HG03159 (cell line): ENCODE results near the gene MYL3.

Experiments
- ATAC-seq: cut with Tn5 transposase; IDR thresholded peaks from one replicate; pipeline ENCODE4 v1.9.1; 2021; ENCODE audit warnings: mild to moderate bottlenecking, moderate library complexity; ENCODE audit not compliant: unreplicated experiment

The MYL3 gene

DNA sequence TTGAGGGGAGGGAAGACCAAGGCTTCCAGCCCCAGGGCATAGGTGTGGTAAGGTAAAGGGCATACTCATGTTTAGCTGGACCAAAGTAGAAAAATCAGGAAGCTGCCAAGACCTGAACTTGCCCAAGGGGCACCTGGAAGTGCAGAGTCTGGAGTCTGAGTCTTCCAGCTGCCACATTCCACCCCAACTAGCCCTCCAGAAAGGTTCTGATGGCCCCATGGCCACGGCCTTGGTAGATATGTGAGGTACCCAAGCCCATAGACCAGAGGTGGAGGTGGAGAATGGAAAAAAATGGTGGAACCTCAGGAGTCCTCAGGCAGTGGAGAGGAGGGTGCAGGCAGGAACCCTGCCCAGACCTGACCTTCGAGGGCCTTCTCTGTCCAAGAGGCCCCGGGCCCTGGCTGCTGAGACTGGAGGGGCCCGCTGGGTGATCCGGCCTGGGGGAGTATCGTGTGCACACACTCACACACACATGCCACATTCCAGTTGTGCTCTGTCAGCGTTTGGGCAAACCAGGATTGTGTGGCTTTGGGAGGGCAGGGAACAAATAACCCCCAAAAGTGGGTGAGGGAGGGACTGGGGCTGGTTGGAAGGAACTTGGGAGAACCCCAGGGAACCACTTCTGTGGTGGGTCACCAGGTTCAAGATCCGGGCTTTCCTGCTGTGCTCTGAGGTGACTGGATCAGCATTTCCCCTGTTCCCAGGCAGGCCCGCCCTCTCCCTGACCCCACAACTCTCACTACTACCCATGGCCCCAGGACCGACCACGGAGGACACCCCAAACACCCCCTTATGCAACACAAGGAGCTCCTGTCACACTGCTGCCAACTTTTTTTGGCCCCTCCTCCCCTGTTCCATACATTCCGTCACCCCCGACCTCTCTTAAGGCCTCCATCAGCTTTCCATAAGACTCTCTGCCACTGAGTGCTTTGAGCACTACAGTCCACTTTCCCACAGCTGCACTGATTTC, 11.6 kb downstream of the MYL3 start:
- ATAC-seq = no peak

- no peak for ATAC-seq
Observed at GRCh38 chr3:46850468-46850779, 12.8 kb downstream of the MYL3 start.

DNA sequence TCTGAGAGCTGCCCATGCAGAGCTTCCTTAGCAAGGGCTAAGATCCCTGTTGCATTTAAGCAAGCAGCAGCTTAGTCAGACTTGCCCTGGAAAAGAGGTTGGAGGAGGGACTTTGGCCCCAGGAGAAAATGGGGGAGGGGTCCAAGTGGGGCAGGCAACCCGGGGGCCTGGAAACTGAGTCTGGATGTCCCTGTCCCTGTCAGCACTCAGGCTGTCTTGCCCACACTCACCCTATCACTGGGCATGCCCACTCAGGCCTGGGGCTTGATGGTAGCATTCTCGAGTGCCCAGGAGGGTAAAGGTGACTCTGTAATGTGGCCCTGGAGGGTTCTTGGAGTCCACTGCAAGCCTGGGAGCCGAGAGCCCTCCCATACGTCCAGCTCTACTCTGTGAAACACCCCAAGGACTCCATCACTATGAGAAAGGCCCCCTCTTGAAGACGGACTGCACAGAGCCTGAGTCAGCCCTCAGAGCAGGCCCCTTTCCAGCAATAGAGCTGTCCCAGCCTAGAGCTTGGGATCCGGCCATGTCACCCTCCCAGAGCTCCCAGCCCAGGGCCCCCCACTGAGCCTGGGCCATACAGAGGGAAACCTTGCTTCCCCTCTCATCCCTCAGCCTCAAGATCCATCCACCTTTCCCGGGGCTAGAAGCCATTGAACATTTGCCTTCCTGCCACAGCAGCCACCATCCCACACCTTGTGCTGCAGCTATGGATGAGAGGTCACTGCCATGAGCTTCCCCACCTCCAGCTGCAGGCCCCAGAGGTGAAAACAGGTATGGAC, 13.4 kb downstream of the MYL3 start:
- no peak for ATAC-seq

DNA sequence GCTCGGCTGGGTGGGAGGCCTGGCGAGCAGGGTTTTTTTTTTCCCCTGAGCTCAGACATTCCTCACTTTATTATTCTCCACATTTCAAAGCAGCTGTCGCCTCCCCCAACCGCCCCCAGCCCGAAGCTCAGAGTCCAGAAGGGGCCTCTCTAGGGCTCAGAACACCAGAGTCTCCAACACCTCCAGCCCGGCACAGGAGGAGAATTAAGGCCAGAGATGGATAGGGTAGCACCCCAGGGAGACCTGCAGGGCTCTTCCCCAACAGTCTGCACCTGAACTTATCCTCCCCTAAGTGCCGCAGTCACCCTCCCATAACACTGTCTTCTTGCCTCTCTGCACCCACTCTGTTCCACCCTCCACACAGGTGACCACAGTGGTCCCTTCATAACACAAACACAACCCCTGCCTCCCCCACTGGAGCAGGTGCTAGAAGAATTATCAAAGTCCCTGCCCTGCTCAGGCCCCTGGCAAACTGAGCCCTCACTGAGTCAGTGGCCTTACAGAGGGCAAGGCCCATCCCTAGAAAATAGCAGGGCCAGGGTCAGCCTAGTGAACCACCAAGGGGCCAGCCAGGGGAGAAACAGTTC, 14.1 kb downstream of the MYL3 start:
- no peak for ATAC-seq

DNA sequence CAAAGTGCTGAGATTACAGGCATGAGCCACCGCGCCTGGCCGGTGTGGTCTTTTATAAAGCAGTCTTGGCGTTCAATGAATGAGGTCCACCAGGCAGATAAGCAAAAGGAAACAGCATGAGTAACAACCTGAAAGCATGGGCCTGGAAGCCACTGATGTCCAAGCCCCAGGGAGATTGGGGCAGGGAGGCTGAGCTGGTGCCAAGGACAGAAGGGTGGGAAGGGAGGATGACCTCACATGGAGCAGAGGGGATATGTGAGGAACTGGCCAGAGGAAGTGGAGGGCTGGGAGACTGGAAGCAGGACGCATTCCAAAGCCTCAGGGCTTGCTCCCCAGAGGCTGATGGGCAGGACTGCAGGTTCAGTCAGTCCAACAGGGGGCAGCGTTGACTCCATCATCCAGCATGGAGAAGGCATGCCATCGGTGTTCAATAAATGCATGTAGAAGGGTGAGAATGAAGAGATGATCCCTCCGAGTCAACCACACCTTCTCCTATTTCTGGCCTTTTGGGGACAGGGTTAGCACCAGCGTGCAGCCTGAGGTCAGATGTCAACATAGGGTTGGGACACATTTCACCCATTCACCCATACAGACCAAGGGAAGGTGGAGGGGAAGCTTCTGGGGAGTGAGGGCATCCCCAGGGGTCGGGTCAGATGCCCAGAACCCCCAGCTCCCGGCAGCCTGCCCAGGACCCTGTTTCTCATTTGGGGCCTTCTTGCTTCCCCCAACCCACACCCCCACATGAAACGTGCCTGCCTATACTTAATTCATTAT, 14.8 kb downstream of the MYL3 start:
- ATAC-seq = no peak

GRCh38 chr3:46847744-46848143, 15.5 kb downstream of the MYL3 start:
- ATAC-seq = no peak

DNA sequence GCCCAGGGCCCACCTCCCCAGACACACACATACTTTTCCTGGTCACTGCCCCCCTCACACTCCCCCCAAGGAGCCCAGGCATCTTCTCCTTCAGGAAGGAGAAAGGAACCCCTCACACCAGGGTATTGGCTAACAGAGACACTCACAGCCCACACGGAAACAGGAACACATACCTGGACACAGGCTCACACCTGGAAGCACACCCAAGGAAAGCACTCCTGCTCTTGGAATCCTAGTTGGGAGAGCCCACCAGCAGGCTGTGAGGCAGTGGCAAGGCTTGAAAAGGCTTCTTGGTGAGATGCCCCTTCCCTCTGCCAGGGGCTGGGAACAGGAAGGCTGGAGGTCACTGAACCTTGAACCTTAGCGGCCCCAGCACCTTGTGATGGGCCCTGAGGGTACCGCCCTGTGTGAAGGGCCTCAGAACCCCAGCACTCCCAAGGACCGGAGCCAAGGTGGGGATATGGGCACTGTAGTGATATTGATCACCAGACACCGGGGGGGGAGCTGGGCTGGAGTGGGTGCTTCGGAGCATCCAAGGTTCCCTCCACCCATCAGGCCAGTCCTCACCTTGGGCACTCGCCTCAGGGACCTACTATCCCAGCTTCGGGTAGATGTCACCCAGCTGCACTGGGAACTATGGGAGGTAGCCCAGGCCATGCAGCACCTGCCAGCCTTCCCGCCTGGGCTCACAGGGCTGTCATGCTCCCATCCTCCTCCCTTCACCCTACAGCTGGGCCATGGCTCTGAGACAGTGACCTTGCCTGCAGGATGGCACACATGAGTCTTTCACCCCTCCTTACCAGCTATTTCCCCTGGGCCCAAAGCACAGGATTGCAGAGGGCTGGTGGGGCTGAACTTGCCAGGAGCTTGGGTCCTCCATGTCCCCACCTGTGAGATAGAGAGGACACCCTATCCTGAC, 16.4 kb downstream of the MYL3 start:
- ATAC-seq = no peak

GRCh38 chr3:46845860-46846623, 17.2 kb downstream of the MYL3 start:
- ATAC-seq = peak; percentile 66

DNA sequence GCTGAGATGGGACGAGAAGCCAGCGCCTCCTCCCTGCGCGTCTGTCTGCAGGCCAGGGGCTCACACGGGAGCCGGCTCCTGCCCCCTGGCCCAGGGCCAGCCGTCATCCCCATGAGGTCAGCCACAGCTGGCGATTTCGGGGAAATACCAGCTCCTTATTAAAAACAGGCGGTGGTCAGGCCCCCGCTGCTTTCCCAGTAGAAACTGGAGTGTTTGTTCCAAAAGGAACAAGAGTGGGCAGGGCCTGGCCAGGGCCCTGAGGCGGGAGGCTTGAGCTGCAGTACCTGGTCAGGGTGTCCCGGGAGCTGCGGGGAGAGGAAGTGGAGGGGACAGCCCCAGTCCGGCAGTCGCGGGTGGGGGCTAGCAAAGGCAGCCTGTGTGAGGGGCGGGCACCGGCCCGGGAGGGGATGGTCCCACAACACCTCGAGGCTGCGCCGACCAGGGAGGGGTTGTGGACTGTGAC, 17.8 kb downstream of the MYL3 start:
- peak; percentile 45 for ATAC-seq

DNA sequence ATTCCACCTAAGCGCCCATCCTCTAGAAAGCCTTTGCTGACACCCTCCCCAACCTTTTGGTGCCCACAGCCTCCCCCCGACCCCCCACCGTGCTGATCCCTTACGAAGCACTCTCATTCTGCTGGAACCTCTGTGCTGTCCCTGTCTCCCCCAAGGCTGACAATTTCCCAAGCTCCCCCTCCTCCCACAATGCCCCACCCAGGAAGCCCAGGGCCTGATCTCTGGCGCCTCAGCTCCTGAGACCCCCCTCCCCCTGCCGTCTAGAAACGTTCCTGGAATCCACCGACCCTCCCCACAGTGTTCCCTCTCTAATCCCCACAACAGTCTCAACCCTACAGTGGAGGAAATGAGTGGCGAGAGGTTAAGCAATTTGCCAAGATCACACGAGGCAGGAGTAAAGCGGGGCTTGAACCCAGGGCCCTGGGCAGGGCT, 18.3 kb downstream of the MYL3 start:
- no peak for ATAC-seq

DNA sequence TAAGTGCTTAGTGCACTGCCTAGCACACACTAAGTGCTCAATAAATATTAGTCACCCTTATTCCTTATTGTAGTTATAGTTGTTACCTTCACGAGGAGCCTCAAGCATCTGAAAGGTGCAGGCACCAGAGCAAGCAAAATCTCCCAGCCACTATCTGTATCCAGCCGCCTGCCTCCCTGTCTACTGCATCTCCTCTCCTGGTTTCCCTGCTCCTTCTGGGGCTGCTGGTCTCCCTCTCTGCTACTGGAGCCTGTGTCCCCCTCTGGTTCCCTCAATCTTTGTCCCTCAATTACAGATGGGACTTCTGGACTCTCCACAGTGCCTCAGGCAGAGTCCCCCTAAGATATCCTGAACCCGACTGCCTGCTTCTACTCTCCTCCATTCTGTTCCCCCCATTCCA, 18.8 kb downstream of the MYL3 start:
- no peak for ATAC-seq

GRCh38 chr3:46843508-46843907, 19.7 kb downstream of the MYL3 start:
- ATAC-seq = no peak

DNA sequence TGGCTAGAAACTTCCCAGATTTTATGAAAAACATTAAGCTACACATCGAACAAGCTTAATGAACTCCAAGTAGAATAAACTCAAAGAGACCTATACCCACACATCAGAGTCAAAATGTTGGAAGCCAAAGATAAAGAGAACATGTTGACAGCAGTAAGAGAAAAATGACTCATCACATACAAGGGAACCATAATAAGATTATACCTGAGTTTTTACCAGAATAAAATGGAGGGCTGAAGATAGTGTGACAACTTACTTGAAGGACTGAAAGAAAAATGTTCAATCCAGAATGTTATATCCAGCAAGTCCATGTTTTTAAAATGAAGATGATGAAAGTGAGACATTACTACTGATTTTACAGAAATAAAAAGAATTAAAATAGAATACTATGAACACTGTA, 22.8 kb downstream of the MYL3 start:
- ATAC-seq = no peak

- ATAC-seq = no peak
Observed at GRCh38 chr3:46838301-46838700, 24.9 kb downstream of the MYL3 start.

- ATAC-seq = no peak
Observed at GRCh38 chr3:46835491-46835890, 27.8 kb downstream of the MYL3 start.

GRCh38 chr3:46835054-46835453, 28.2 kb downstream of the MYL3 start:
- ATAC-seq = no peak

DNA sequence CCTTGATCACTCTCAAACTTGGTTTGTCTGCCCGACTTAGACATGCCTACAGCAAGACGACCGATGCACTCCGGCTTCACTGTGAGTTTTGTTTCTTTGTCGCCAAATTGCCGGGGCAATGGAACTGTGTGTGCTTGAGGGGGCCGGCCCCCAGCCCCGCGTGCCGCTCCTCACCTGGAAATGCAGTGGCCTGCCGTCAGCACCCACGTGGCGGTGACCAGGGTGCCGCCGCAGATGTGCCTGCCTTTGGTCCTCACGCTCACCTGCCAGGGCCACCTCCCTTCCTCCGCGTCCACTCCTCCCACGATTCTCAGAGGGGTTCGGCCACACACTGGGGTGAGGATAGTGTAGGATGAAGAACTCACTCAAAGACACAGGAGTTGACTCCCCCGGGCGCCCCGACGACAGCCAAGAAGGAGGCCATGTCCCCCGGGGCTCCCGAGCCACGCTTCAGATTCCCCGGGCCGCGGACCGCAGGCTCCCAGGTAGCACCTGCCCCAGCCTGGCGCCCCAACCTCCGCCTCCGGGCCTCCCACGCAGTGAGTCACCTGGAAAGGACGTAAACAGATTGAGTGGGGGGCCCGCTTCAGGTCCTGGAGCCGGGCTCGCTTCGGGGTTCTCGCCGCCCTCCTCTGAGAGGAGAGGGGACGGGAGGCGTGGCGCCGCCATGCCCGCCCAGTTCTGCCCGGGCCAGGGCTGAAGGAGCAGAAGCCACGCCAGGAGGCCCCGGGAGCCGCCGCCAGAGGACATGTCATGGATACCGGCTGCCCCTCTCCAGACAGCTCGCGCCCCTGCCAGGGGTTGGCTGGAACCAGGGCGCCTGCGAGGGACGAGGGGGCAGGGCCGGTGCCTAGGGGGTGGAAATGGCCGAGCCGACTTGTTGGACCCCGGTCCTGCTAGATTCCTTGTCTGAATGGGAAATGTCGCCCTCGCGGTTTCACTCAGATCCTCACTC, 29.6 kb downstream of the MYL3 start:
- ATAC-seq = no peak

- no peak for ATAC-seq
Observed at GRCh38 chr3:46831841-46832240, 31.4 kb downstream of the MYL3 start.
